GM19240 (cell line): ENCODE measurements around the gene NXPH1.

Experiments used
- DNase-seq: peaks from one replicate; pipeline ENCODE4 v3.0.0; 2011; ENCODE audit warnings: low spot score; ENCODE audit not compliant: insufficient read length

Gene NXPH1

DNA sequence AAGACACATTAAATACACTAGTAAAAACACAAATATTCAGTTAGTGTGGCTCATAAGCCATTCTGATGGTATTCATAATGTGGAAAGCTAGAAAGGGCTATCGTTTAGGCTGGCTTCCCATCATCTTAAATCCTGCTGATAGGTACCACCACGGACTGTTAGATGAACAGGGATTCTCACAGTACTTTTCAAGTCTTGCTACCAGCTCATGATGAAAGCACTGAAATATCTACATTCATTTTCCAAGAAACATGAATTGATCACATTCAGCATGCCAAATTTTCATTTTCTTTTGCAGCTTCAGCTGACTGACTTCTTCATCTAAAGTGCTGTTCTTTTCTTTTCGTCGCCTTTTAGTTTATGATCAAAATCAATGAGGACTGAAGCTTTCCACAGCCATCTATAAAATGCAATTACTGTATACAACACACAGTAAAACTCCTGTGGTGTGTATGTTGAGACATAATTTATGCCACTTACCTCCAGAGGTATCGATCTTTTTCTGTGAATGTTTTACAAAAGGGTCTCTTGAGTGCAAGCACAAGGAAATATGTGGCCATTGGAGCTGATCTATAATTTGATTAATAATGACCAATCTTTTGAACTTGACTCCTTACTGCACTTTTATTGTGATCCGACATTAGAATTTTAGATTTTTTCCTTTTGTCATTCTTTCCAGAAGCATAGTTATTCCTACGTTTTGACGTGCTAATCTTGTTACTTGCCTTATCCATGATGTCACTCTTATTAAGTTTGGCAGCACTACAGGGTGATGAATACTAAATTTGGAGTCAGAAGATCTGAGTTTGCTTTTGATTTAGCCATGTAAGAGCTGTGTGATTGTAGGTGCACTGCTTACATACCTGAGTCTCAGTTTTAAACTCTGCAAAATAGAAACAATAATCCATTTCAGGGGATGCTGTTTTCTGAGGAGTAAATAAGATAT, 58.4 kb downstream of the NXPH1 start:
- no peak for DNase-seq

DNA sequence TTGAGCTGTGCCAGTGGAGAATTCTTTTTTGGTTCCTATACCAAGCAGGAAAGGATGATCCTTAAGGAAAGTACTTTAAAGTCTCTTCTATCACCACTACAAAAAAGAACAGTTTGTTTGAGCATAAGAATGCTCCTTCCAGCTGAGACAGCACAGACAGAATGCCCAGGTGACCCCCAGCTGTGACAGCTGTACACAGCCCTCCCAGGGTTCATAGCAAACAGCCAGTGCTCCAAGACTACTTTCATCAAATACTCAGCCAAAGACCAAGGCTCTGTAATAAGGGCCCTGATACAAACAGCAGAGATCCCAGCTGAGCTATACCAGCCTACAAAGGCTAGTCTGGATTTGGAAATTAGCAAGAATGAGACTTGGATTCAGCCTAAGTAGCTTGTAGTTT, 65.7 kb downstream of the NXPH1 start:
- DNase-seq: no peak

DNA sequence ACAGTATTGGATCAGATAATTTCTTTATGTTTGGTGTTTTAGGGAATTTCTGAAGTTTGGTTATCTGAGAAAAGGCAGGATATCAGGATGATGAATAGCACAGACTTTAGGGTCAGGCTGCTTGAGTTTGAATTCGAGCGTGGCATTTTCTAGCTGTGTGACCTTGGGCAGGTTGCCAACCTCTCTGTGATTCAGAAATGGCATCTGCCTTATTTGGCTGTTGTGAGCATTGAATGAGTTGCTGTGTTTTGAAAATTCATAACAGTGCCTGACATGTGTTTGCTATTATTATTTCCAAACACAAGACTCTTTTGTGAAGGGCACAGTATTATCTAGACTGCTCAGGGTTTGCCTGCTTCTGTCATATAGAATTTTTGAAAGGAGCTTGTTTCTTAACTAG, 66.9 kb downstream of the NXPH1 start:
- no peak for DNase-seq

DNA sequence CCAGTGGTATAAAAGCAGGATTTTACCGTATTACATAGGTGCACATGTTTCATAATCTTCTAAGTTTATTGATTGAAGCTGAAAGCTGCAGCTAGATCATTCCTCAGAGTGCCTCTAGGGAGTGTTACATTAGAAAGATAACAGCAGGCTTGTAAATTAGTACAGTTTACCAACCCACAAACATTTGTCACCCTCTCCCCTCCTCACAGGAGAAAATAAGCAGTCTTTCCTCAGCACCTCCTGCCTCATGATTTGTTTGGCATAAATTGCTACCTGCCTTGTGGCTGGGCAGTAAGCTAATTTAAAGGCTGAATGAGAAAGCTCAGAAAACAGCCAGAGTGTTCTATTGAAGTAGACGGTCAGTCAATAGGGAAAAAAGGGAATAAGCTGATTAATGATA, 74.2 kb downstream of the NXPH1 start:
- no peak for DNase-seq

DNA sequence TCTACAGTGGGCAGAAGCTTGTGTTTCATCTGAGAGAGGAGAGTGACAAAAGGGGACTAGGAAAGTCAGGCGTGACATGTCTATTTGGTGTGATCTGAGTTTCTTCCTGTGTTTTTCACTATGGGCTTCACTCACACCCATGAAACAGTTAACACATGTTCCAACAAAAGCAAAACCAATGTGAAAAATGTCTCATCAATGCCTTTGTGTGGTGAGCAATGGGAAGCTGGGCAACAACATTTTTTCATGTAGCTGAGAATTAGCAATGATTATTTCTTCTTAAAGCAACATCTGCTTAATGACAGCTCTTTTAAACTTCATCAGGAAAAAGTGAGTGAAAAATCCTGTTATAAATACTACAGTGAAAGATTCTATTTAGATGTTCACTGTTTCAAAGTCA, 76.2 kb downstream of the NXPH1 start:
- no peak for DNase-seq

DNA sequence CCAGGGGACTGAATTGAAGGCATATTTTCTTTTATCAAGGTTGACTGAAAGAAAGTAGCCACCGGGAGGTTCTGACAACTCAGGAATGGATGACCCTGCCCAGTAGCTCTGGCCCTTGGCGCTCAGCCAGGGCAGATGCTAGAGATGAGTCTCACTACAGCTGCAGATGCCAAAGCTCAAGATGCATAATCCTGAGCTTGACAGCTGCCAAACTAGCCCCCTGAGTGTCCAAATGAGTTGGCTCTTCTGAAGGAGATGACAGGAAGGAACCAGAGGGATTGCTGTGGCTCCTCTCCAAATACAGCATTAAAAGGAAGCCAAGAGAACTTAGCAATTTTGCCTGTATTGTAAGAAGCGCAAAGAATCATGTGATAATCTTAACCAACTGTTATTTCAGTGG, 78.4 kb downstream of the NXPH1 start:
- no peak for DNase-seq

DNA sequence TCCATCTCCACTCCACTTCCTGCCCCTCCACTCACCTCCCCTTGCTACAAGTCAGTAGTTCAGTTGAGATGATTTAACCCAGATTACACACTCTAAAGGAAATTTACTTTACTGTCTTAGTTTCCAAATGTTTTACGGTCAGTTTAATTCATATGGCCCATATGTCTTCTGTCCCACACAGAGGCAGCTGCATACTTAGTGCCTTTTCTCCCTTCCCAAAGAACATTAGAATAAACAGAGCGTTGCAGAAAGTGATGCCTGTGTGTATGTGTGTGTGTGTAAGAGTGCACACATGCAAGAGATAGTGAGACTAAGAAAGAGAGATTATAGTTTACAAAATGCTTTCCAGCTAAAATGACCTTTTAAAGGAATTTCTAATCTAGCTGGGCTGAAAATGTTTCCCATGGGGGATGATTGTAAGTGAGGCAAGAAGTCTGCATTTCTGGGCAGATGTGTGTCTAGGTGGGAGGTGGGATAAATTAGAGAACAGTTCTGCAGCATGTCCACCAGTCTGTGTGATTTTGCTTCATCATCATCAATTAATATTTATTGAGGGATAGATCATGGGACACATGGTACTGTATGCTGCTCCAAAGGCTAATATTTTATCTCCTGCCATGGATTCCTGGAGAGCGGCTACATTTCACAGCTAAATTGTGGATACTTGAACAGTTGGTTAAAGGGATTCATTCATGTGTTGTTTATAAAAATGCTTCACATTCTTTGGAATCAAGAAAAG, 81.5 kb downstream of the NXPH1 start:
- DNase-seq: no peak

DNA sequence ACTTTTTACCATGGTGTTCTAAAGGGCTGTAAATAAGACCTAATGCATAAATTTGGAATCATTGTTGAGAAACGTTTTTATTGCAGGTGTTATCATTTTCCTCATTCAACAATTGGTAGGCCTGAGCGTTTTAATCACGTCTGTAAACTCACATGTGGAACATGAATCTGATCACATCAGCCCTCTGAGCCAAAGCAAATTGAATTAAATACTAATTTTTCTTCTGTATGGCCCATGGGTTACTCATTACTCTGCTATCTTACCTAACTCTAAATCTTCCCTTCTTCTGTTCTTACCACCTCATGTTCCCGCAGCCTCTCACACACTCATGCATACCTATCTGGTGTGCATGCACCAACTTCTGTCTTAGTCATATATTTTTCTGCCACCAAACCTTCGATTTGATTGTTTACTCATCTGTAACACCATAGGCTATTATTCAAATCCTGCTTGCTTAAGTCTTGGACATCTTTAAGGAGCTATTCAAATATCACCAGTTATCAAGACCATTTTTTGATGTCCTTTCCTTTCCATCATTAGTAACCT, 82.3 kb downstream of the NXPH1 start:
- no peak for DNase-seq

DNA sequence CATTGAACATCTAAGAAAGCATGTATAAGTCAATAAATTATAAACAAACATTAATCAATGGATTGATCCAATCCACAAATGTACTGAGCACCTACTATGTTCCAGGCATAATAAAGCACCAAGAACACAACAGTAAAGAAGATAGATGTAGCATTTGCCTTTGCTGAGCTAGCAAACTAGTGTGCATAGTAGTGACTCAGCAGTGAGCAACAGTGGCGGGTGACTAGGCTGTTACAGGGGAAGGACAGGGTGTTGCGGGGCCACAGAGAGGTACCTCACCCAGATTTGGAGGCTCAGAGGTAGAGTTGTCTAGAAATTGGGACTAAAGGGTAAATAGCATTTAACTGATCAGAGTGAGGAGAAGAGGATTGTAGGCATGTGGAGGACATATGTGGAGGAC, 83.6 kb downstream of the NXPH1 start:
- DNase-seq: no peak

DNA sequence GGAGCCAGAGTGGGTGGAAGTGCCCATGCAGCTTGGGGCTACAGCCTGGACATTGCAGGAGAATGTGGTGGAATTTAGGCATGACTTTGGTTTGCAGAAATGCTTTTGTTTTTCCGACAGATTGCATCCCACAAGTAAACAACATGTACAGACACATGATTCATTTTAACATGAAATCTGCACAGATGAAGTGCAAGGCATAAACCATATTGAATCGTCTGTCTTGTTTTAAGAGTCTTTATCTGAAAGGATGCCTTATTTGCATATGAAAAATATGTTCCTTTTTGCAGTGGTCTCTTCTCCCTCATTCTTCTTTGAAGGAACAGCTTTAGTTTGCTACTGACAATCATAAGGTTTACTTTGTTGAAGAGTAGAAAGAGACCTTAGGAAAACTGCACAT, 94.9 kb downstream of the NXPH1 start:
- no peak for DNase-seq

DNA sequence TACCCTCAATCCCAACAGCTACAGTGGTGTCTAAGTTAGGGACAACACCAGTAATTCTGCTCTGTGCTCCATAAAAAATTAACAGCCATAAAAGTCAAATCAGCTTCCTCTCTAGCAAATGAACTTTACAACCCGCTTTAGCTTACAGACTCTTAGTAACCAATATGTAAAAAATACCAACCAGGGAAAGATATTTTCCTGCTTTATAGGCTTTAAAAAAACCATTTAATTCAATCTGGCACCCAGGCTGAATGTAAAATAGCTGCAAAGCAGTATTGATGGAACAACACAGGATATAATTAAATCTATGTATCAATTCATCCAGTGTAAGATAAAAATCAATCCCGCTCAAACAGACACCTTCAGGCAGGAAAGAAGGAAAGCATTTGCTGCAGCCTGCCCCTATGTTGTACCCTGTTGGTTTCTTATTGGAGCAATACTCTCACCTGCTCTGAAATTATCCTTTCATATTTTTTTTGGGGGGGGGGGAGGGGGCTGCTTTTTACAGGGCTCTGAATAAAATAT, 98.6 kb downstream of the NXPH1 start:
- no peak for DNase-seq

DNA sequence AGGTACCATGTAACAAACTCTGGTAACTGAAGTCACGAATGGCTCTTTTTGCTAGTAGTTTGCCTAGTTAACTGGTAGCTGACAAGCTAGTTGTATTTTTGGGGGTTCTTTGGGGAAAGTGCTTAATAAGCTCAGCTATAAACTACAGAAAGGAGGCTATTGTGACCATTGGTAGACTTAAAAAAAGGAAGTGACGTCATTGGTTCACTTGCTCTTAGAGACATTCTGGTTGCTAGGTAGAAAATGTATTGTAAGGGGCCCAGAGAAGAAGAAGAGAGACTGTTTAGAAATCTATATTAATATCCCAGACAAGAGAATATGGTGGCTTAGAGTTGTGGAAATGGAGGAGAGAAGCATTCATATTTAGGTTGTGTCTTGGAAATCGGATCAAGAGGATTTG, 103.0 kb downstream of the NXPH1 start:
- DNase-seq: no peak

DNA sequence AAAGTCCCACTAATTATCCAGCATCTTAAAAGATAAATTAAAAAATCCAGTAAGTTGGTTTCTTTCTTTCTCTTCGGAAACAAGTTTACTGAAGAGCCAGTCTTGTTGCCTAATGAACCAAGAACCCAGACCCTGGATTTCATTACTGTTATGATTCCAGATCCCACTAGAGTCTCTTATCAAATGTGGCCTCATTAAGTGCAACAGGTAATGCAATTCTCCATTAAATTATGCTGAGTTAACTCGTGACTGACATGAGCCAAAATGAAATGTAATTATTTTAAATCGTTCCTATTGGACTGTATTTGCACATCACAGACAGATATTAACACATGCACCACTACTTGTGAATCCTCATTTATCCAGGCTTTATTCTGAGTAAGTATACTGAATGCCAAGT, 115.6 kb downstream of the NXPH1 start:
- no peak for DNase-seq

DNA sequence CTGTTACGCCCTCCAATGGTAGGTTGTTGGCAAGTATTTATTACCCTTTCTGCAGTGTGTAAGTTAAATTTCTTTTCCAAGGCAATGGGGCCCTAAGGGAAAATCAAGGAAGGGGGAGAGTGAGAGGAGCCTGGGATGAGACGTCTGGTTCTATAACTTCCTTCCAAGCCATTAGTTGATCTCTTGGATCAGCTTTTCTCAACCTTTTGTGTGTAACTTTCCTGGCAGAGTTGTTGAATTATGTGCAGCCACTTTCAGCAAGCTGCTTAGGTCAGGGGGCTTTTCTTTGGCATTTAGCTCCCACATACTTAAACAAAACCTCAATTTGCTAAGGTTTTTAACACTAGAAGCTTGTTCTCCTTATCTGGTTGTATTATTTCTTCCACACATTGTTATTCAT, 127.1 kb downstream of the NXPH1 start:
- no peak for DNase-seq

DNA sequence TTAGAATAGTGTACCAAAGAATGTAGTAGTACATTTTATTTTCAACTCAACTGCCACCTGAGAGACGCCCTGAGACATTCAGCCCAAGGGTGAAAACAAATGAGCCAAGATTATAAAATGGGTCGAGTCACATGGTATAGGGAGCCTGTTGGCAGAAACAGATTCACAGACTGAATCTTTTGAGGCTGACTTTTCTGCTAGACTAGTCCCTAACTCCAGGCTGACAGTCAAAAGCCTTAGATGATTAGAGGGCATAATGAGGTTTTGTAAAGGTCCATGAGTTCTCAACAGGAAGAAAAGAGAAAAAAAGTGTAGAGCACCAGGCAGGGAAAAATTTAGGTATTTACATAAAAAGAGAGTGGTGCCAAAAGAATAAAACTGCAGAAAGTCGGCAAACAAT, 128.0 kb downstream of the NXPH1 start:
- DNase-seq: no peak

DNA sequence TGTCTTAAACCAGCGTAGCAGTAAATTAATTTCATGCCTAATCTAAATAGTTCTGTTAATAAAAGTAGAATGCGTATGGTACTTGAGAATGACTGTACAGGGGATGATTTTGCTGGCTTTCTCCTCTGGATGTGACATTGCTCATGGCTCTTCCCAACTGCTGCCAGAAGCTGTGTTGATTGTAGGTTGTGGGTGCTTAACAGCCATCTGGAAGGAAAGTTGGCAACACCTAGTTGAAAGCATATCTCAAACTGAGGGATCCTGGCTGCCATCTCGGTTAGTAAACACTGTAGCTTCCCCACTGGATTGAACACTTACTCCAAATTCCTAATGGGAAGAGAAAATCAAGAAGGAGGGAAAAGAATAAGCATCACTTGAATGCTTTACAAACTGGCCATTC, 130.9 kb downstream of the NXPH1 start:
- DNase-seq: no peak

DNA sequence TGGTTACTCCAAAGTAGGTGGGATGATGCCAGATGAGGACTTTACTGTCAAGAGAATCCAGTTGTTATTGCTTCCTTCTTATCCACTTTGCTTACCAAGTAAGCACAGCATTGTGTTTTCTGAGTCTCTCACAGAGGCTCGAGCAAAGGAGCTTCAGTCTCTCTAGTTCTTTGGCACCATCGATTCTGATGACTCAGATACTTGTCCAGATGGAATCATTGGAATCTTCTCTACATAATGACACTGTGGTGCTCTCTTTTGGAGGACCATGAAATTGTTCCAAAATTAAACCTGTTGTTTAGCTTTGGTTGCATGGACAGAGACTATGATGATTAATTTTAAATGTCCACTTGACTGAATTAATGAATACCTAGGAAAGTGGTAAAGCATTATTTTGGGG, 132.6 kb downstream of the NXPH1 start:
- no peak for DNase-seq

DNA sequence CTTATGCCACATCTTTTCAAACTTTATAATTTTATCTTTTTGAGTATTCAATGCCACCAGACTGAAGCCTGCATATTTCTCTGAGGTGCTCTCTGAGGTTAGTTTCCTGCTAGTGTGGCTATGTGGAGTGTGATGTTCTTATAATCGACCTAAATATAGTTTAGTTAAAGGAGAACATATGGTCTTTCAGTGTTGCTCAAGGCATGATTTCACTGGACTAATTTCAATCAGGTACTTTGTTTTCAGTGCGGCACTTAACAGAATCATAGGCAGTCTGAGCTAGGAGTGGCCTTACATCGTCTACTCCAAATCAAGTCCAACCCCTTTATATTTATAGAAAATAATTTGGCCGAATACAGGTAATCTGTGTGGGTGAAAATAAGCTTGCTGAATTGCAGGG, 134.2 kb downstream of the NXPH1 start:
- no peak for DNase-seq

DNA sequence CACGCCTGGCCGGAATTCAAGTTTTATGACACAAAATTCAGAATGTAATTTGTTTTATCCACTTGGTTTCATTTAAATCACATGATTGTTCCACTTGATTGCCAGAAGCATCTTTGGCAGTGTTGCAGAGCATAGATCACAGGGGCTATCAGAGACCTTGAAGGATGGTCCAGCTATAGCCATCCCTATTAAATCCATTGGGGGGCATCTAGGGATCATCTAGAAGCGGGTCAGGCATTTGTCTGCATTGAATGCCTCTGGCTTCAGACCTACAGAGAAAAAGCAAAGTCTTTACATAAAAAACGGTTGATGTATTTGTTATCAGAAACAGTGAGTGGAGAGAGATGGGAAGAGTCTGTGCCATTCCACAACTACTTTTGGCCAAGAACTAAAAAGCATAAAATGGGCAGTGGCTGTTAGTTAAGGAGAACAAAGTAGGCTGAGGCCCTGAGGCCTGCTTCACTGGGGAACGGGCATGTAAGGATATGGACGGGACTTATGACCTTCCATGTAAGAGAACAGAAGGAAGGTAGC, 146.3 kb downstream of the NXPH1 start:
- no peak for DNase-seq

DNA sequence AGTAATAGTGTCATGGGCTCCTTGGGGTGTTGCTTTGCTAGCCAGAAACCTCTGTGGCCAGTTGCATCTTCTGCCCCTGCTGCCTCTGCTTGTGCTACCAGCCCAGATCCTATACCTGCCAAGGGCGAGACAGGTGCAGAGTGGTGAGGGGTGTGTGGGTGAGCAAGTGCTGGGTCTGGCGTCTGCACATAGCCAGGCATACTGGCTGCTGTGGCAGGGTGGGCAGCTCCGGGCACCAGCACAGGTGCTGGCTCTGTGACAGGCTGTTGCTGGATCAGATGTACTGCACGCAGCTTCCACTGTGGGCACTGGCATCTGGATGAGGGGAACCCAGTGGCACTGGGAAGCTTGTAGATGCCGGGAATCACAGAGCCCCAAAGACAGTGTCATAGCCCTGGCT, 148.4 kb downstream of the NXPH1 start:
- no peak for DNase-seq

DNA sequence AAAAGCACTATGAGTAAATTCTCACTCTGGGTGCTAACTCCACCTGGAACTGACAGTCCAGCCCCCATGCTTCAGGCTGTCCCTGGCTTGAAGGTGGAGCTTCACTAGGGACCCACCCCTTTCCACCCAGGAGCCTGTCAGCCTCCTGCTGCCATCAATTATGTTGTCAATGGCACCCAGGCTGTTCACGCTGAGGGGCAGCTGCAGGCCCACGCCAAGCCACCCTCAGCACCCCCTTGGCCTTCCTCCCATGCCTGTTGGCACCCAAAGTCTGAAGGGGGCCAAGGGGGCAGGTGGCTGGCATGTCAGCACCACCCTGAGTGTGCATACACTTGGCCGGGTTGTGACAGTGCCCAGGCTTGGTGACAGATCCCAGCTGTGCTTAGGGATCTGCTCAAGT, 149.3 kb downstream of the NXPH1 start:
- DNase-seq: no peak

DNA sequence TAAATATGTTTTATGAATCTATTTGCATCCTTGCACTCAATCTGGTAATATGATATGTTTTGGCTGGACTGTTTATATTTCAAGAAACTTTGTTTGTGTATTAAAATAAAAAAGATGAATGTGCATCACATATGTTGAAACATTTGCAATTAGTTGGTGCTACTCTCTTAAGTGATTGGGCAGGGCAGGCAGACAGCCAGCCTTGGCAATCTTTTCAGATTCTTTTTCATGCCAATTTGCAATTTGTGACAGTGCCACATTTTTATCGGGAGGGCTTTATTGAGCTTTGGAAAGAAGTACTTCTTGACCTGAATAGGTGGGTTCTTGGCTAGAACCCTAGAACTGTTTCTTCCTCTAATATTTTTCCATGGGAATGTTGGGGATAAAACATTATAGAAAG, 152.2 kb downstream of the NXPH1 start:
- no peak for DNase-seq
